GM23338 (cell line): ENCODE results near the gene ATP2A3. TPM values are rescaled to one million over a fixed set of nuclear protein-coding genes. Genes with fewer than 3 reads are reported as not detected.

ENCODE experiments used
- ATAC-seq: fragments of 200-7000 bp; cut with Tn5 transposase; 3 replicates; pipeline ENCODE4 v1.9.1; 2020
- DNase-seq: peaks from one replicate; pipeline ENCODE4 v3.0.0-alpha.2; 2015; ENCODE audit warnings: low spot score
- H2AFZ ChIP-seq: fragments of 200-600 bp; sonication (generic); 2 replicates; pipeline ENCODE4 v1.8.0; 2016; ENCODE audit warnings: antibody characterized with exemption, mild to moderate bottlenecking, moderate library complexity
- H3F3A ChIP-seq: fragments of 200-600 bp; sonication (generic); replicated peaks from 2 replicates; pipeline ENCODE4 v1.8.0; 2017; ENCODE audit warnings: antibody characterized with exemption, mixed run types, low read depth
- H3K27ac ChIP-seq: fragments of 200-600 bp; sonication (generic); 2 replicates; pipeline ENCODE4 v1.6.1; 2016; ENCODE audit warnings: low read depth
- H3K27me3 ChIP-seq: fragments of 200-600 bp; sonication (generic); 2 replicates; pipeline ENCODE4 v1.8.0; 2016; ENCODE audit warnings: mild to moderate bottlenecking, mixed run types, moderate library complexity; ENCODE audit not compliant: insufficient read depth
- H3K36me3 ChIP-seq: fragments of 200-600 bp; sonication (generic); 2 replicates; pipeline ENCODE4 v1.8.0; 2016; ENCODE audit warnings: mild to moderate bottlenecking; ENCODE audit not compliant: insufficient read depth
- H3K4me1 ChIP-seq: fragments of 200-600 bp; sonication (generic); 2 replicates; pipeline ENCODE4 v1.8.0; 2016; ENCODE audit warnings: mild to moderate bottlenecking, moderate library complexity; ENCODE audit not compliant: insufficient read depth
- H3K4me2 ChIP-seq: fragments of 200-600 bp; sonication (generic); 2 replicates; pipeline ENCODE4 v1.7.1; 2017; ENCODE audit warnings: mixed run types
- H3K4me3 ChIP-seq: fragments of 200-600 bp; sonication (generic); 2 replicates; pipeline ENCODE4 v1.6.1; 2016; ENCODE audit warnings: mixed run types
- H3K79me2 ChIP-seq: fragments of 200-600 bp; sonication (generic); replicated peaks from 2 replicates; pipeline ENCODE4 v1.8.0; 2017; ENCODE audit warnings: mild to moderate bottlenecking; ENCODE audit not compliant: insufficient read depth
- H3K9me2 ChIP-seq: fragments of 200-600 bp; sonication (generic); 2 replicates; pipeline ENCODE4 v1.8.0; 2017; ENCODE audit not compliant: insufficient read depth
- H4K20me1 ChIP-seq: fragments of 200-600 bp; sonication (generic); replicated peaks from 2 replicates; pipeline ENCODE4 v1.8.0; 2017; ENCODE audit warnings: mild to moderate bottlenecking; ENCODE audit not compliant: insufficient read depth
- H3K27ac Mint-ChIP-seq: 2 replicates; pipeline ENCODE4 v1.8.0; 2020; ENCODE audit warnings: inconsistent platforms, mild to moderate bottlenecking, moderate library complexity, mixed read lengths
- H3K27me3 Mint-ChIP-seq: 3 replicates; pipeline ENCODE4 v1.8.0; 2022; ENCODE audit warnings: low read depth, mild to moderate bottlenecking, moderate library complexity, mixed read lengths, inconsistent platforms; ENCODE audit not compliant: insufficient read depth, poor library complexity
- H3K36me3 Mint-ChIP-seq: 3 replicates; pipeline ENCODE4 v1.8.0; 2021; ENCODE audit warnings: low read depth, mild to moderate bottlenecking, inconsistent platforms, moderate library complexity, mixed read lengths
- H3K4me1 Mint-ChIP-seq: 3 replicates; pipeline ENCODE4 v1.8.0; 2020; ENCODE audit warnings: mild to moderate bottlenecking, inconsistent platforms, mixed read lengths
- H3K4me3 Mint-ChIP-seq: 3 replicates; pipeline ENCODE4 v1.8.0; 2021; ENCODE audit warnings: moderate library complexity, mild to moderate bottlenecking, inconsistent platforms, mixed read lengths
- H3K9me3 Mint-ChIP-seq: 3 replicates; pipeline ENCODE4 v1.8.0; 2020; ENCODE audit warnings: moderate library complexity, mild to moderate bottlenecking, inconsistent platforms, mixed read lengths
- CREB1 ChIP-seq: fragments of 250-450 bp; sonication (Bioruptor Pico); IDR thresholded peaks from 2 replicates; pipeline ENCODE4 v1.5.0; 2020; ENCODE audit warnings: low read depth, mild to moderate bottlenecking, moderate library complexity
- EZH2 ChIP-seq: fragments of 200-600 bp; sonication (generic); IDR thresholded peaks from one replicate; pipeline ENCODE4 v1.8.0; 2017; ENCODE audit warnings: antibody characterized with exemption, mild to moderate bottlenecking, low read depth; ENCODE audit not compliant: unreplicated experiment
- EZH2phosphoT487 ChIP-seq: fragments of 200-600 bp; sonication (generic); IDR thresholded peaks from one replicate; pipeline ENCODE4 v1.8.1; 2018; ENCODE audit warnings: antibody characterized with exemption; ENCODE audit not compliant: unreplicated experiment
- JUNB ChIP-seq: IDR thresholded peaks from one replicate; pipeline ENCODE4 v1.6.1; 2016; ENCODE audit warnings: antibody characterized with exemption; ENCODE audit not compliant: unreplicated experiment
- NANOG ChIP-seq: IDR thresholded peaks from 2 replicates; pipeline ENCODE4 v1.6.1; 2016; ENCODE audit warnings: antibody characterized with exemption, borderline replicate concordance
- POLR2AphosphoS5 ChIP-seq: IDR thresholded peaks from 2 replicates; pipeline ENCODE4 v1.6.1; 2016; ENCODE audit warnings: antibody characterized with exemption, low read depth
- STAT1 ChIP-seq: IDR thresholded peaks from one replicate; pipeline ENCODE4 v1.6.1; 2016; ENCODE audit warnings: antibody characterized with exemption; ENCODE audit not compliant: unreplicated experiment
- ZNF114 ChIP-seq: fragments of 250-450 bp; sonication (Bioruptor Pico); IDR thresholded peaks from 2 replicates; pipeline ENCODE4 v1.5.0; 2020; ENCODE audit warnings: mild to moderate bottlenecking, moderate library complexity
- ZNF331 ChIP-seq: fragments of 250-450 bp; sonication (Bioruptor Pico); IDR thresholded peaks from 2 replicates; pipeline ENCODE4 v1.5.0; 2020; ENCODE audit warnings: low read depth, mild to moderate bottlenecking, moderate library complexity
- ZNF462 ChIP-seq: fragments of 250-450 bp; sonication (Bioruptor Pico); IDR thresholded peaks from 2 replicates; pipeline ENCODE4 v1.5.0; 2020; ENCODE audit warnings: mild to moderate bottlenecking, moderate library complexity
- polyA plus RNA-seq: library from polyadenylated mRNA; unstranded; fragments of >200 nt; fragmentation: Nextera tagmentation; extraction: Ambion mirVana; gene quantifications from 2 replicates; pipeline ENCODE4 v1.2.1, GENCODE V29; 2016
- total RNA-seq: library from RNA; depleted of rRNA; stranded (reverse); fragments of >200 nt; shearing (Covaris generic); gene quantifications from 2 replicates; pipeline ENCODE4 v1.2.3, GENCODE V29; 2014
- TF ChIP-seq, protein P1 (sequence below), 2 experiments: fragments of 200-600 bp in 1 of 2; sonication (generic) in 1 of 2; conservative IDR thresholded peaks; 2 replicates each; pipeline versions ENCODE4 v1.5.1 to v1.6.1; 2016 to 2017; ENCODE audit warnings: antibody characterized with exemption in 2 of 2, low read depth in 2 of 2, mild to moderate bottlenecking in 2 of 2, moderate library complexity in 1 of 2

ATP2A3 gene
- total and polyA plus RNA-seq, 2 experiments from 2014 or later: 9.6 to 35.2 TPM

DNA sequence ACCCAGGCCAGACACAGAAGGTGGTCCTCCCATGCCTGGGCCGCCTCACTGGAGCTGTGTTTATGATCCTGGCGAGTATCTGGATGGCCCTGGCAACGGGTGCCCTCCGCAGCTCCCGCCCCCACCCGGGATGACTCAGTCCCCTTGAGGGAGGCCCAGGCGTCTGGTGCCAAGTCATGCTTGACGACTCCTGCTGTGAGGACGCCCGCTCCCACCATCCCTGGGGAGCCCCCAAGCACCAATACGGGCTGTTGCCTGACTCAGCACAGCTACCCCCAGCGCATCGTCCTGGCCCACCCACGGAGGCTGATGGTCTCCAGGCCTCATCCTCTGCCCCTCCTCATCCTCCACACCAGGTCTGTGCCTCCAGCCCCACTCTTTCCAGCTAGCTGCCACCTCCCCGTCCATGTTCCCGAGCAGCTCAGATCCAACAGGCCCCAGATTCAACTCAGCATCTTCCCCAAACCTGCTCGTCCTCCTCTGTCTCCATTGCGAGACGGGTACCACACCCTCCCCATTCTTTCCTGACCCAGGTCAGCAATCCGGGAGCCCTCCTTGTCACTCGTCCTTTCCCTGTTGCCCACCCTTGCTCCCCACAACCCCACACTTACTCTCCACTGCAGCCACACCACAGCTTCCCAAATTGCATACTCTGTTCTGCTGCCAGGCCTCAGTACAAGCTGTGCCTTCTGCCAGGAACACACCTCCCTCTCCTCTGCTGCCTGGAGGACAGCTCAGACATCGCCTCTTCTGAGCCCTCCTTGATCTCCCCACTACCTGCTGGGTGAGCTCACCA lies 74.0 kb downstream of the ATP2A3 start:
- peaks cover 24% of the 10 kb centered on the region for H3K27me3 Mint-ChIP-seq
- peaks cover 48% of the 10 kb centered on the region for H3K4me1 Mint-ChIP-seq
- H3K4me1 ChIP-seq: peaks cover 28% of the 10 kb centered on the region
- H3K36me3 ChIP-seq: no peaks in the 10 kb centered on the region
- no peak overlapping the region for H2AFZ ChIP-seq
- H3K27ac Mint-ChIP-seq: no peak overlapping the region
- H4K20me1 ChIP-seq: no peaks in the 10 kb centered on the region; the same call in 1 of the 2 replicates
- H3K9me2 ChIP-seq: no peaks in the 10 kb centered on the region
- no peak overlapping the region for H3K27ac ChIP-seq
- ATAC-seq (no peak), DNase-seq (no peak)
- H3K9me3 Mint-ChIP-seq: peaks cover 3% of the 10 kb centered on the region; the same call in 1 of the 3 replicates
- no peak overlapping the region for H3K4me2 ChIP-seq
- TF ChIP-seq NANOG (no peak), EZH2 (no peak)
- 0 out of 2 replicates have a peak, but pooled peaks cover 4% of the 10 kb centered on the region for H3K79me2 ChIP-seq
- H3K4me3 Mint-ChIP-seq: no peak overlapping the region; the same call in 2 of the 3 replicates
- no peak overlapping the region for H3K4me3 ChIP-seq
- no peaks in the 10 kb centered on the region for H3K27me3 ChIP-seq
- no peaks in the 10 kb centered on the region; the same call in 2 of the 3 replicates for H3K36me3 Mint-ChIP-seq
- H3F3A ChIP-seq: peaks cover 17% of the 10 kb centered on the region; the same call in 1 of the 2 replicates

DNA sequence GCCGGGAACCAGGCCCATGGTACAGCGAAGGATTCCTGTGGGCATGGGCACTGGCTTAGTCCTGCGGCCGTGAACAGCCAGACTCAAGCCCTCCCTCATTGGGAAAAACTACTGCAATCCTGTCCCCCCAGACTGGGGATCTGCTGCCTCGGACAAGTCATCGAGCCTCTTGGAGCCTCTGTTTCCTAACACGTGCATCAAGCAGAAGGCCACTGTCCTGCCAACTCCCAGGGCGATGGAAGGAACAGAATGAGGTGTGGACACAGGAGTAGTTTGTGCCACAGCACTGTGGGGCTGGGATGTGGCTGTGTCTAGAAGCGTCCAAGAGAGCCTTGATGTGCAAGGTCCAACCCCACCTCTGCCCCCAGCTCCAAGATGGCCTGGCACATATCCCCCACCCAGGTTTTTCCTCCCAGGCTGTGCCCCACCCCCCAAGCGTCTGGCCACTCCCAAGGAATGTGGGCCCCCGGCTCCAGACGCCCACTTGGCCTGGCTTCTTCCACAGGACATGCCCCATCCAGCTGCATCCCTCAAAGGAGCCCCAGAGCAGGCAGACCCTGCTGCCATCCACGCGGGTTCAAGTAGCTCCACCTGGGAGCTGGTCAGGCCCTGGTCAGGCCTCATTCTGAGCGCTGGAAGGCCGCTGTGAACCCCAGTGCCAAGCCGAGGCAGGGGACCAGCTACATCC lies 74.8 kb downstream of the ATP2A3 start:
- DNase-seq (no peak), ATAC-seq (no peak)
- Mint-ChIP-seq H3K27me3 (peaks cover 22% of the 10 kb centered on the region), H3K36me3 (no peaks in the 10 kb centered on the region; the same call in 2 of the 3 replicates), H3K27ac (no peak overlapping the region), H3K4me3 (no peak overlapping the region), H3K9me3 (peaks cover 3% of the 10 kb centered on the region; the same call in 1 of the 3 replicates), H3K4me1 (peaks cover 47% of the 10 kb centered on the region)
- Histone ChIP-seq H3K36me3 (no peaks in the 10 kb centered on the region), H3K4me1 (peaks cover 28% of the 10 kb centered on the region), H3K79me2 (0 out of 2 replicates have a peak, but pooled peaks cover 4% of the 10 kb centered on the region), H3K9me2 (no peaks in the 10 kb centered on the region), H3K4me2 (no peak overlapping the region), H2AFZ (no peak overlapping the region), H4K20me1 (no peaks in the 10 kb centered on the region; the same call in 1 of the 2 replicates), H3K4me3 (no peak overlapping the region), H3K27ac (no peak overlapping the region), H3K27me3 (no peaks in the 10 kb centered on the region), H3F3A (peaks cover 17% of the 10 kb centered on the region; the same call in 1 of the 2 replicates)
- TF ChIP-seq STAT1: no peak
- TF ChIP-seq ZNF331 (CRISPR knock-in tag): no peak
- TF ChIP-seq ZNF114 (CRISPR knock-in tag): no peak
- TF ChIP-seq ZNF462 (CRISPR knock-in tag): no peak
- TF ChIP-seq CREB1 (CRISPR knock-in tag): no peak
- no peak for TF ChIP-seq JUNB
- no peak for TF ChIP-seq POLR2AphosphoS5
- TF ChIP-seq EZH2: no peak
- TF ChIP-seq NANOG: no peak
- TF ChIP-seq, protein P1, sequence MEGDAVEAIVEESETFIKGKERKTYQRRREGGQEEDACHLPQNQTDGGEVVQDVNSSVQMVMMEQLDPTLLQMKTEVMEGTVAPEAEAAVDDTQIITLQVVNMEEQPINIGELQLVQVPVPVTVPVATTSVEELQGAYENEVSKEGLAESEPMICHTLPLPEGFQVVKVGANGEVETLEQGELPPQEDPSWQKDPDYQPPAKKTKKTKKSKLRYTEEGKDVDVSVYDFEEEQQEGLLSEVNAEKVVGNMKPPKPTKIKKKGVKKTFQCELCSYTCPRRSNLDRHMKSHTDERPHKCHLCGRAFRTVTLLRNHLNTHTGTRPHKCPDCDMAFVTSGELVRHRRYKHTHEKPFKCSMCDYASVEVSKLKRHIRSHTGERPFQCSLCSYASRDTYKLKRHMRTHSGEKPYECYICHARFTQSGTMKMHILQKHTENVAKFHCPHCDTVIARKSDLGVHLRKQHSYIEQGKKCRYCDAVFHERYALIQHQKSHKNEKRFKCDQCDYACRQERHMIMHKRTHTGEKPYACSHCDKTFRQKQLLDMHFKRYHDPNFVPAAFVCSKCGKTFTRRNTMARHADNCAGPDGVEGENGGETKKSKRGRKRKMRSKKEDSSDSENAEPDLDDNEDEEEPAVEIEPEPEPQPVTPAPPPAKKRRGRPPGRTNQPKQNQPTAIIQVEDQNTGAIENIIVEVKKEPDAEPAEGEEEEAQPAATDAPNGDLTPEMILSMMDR (conservative IDR thresholded peaks at IDR 0.05; ENCODE audit: low read depth in 2 of 2): no peak
- TF ChIP-seq EZH2phosphoT487: no peak
